HEK293 (cell line): ENCODE measurements around the gene SMNDC1.

Experiments
- CTCF ChIA-PET: fragments of 350-600 bp; formaldehyde crosslinking; extraction: SDS; loops from one replicate; lab custom pipeline; 2021; ENCODE audit warnings: antibody characterized with exemption; lab: Yijun Ruan, JAX
- POLR2A ChIA-PET: fragments of 300-600 bp; formaldehyde crosslinking; extraction: SDS; loops from one replicate; lab custom pipeline; 2020; ENCODE audit warnings: antibody characterized with exemption, inconsistent platforms; lab: Yijun Ruan, JAX
- H3K27ac ChIP-seq: fragments of 200-500 bp; sonication (Bioruptor generic); 2 replicates; pipeline ENCODE4 v1.5.1; 2014; ENCODE audit warnings: low read depth, low read length, control low read depth, inconsistent platforms; ENCODE audit errors: extremely low read depth
- H3K36me3 ChIP-seq, 2 experiments: fragments of 200-500 bp in 1 of 2; sonication (Bioruptor generic) in 1 of 2; 1 replicate in 1 of 2; 2 replicates in 1 of 2; pipeline ENCODE4 v1.5.1; 2014 to 2017; ENCODE audit warnings: inconsistent platforms in 2 of 2, low read length in 2 of 2; ENCODE audit not compliant: control insufficient read depth in 2 of 2, insufficient read depth in 1 of 2
- H3K4me1 ChIP-seq: fragments of 200-500 bp; sonication (Bioruptor generic); 2 replicates; pipeline ENCODE4 v1.5.1; 2014; ENCODE audit warnings: mild to moderate bottlenecking, low read length, inconsistent platforms; ENCODE audit not compliant: control insufficient read depth, insufficient read depth
- H3K4me3 ChIP-seq: 2 replicates; pipeline ENCODE4 v1.5.1; 2011; ENCODE audit warnings: low read depth, mild to moderate bottlenecking, control low read depth, low read length, moderate library complexity
- H3K9me3 ChIP-seq: fragments of 200-500 bp; sonication (Bioruptor generic); 2 replicates; pipeline ENCODE4 v1.5.1; 2014; ENCODE audit warnings: low read depth, low read length, inconsistent platforms; ENCODE audit not compliant: control insufficient read depth, insufficient read depth
- GLIS2 ChIP-seq: fragments of 450-650 bp; formaldehyde crosslinking; IDR thresholded peaks from 2 replicates; pipeline ENCODE4 v1.5.1; 2016; ENCODE audit warnings: missing biosample characterization, missing genetic modification characterization
- KLF9 ChIP-seq: fragments of 450-650 bp; formaldehyde crosslinking; IDR thresholded peaks from 2 replicates; pipeline ENCODE4 v1.5.1; 2016; ENCODE audit warnings: missing biosample characterization, missing genetic modification characterization, low read depth
- SETDB1 ChIP-seq: IDR thresholded peaks from one replicate; pipeline ENCODE4 v1.6.1; 2017; ENCODE audit warnings: mild to moderate bottlenecking, low read length, moderate library complexity, mixed read lengths; ENCODE audit not compliant: insufficient read length
- SP2 ChIP-seq: fragments of 450-650 bp; formaldehyde crosslinking; IDR thresholded peaks from 2 replicates; pipeline ENCODE4 v1.5.1; 2016; ENCODE audit warnings: missing biosample characterization, missing genetic modification characterization
- ZFHX2 ChIP-seq: fragments of 450-650 bp; formaldehyde crosslinking; conservative IDR thresholded peaks from 2 replicates; pipeline ENCODE4 v1.5.1; 2016; ENCODE audit warnings: missing biosample characterization, missing genetic modification characterization
- ZFP3 ChIP-seq: fragments of 450-650 bp; formaldehyde crosslinking; IDR thresholded peaks from 2 replicates; pipeline ENCODE4 v1.5.1; 2016; ENCODE audit warnings: low read depth, missing biosample characterization, missing genetic modification characterization
- ZFP69B ChIP-seq: fragments of 450-650 bp; formaldehyde crosslinking; IDR thresholded peaks from 2 replicates; pipeline ENCODE4 v1.5.1; 2016; ENCODE audit warnings: missing biosample characterization, missing genetic modification characterization
- ZNF211 ChIP-seq: fragments of 450-650 bp; formaldehyde crosslinking; IDR thresholded peaks from 2 replicates; pipeline ENCODE4 v1.5.1; 2016; ENCODE audit warnings: low read depth, missing biosample characterization, missing genetic modification characterization
- ZNF221 ChIP-seq: fragments of 450-650 bp; formaldehyde crosslinking; IDR thresholded peaks from 2 replicates; pipeline ENCODE4 v1.5.1; 2017; ENCODE audit warnings: missing biosample characterization, missing genetic modification characterization, borderline replicate concordance
- ZNF341 ChIP-seq: fragments of 450-650 bp; formaldehyde crosslinking; IDR thresholded peaks from 2 replicates; pipeline ENCODE4; 2016; ENCODE audit warnings: low read depth, missing biosample characterization, missing genetic modification characterization
- ZNF354C ChIP-seq: fragments of 450-650 bp; formaldehyde crosslinking; IDR thresholded peaks from 2 replicates; pipeline ENCODE4 v1.5.1; 2016; ENCODE audit warnings: missing biosample characterization, missing genetic modification characterization, low read depth, borderline replicate concordance
- ZNF404 ChIP-seq: fragments of 450-650 bp; formaldehyde crosslinking; IDR thresholded peaks from 2 replicates; pipeline ENCODE4 v1.5.1; 2017; ENCODE audit warnings: missing biosample characterization, missing genetic modification characterization
- ZNF48 ChIP-seq: fragments of 450-650 bp; formaldehyde crosslinking; IDR thresholded peaks from 2 replicates; pipeline ENCODE4 v1.5.1; 2016; ENCODE audit warnings: missing biosample characterization, missing genetic modification characterization
- ZNF548 ChIP-seq: fragments of 450-650 bp; formaldehyde crosslinking; IDR thresholded peaks from 2 replicates; pipeline ENCODE4 v1.5.1; 2016; ENCODE audit warnings: missing biosample characterization, missing genetic modification characterization
- ZNF660 ChIP-seq: fragments of 450-650 bp; IDR thresholded peaks from 2 replicates; pipeline ENCODE4 v1.5.1; 2018; ENCODE audit warnings: missing biosample characterization, mild to moderate bottlenecking, missing genetic modification characterization
- ZNF670 ChIP-seq: fragments of 450-650 bp; formaldehyde crosslinking; IDR thresholded peaks from 2 replicates; pipeline ENCODE4 v1.5.1; 2016; ENCODE audit warnings: missing biosample characterization, missing genetic modification characterization, low read depth
- ZNF677 ChIP-seq: fragments of 450-650 bp; IDR thresholded peaks from 2 replicates; pipeline ENCODE4 v1.5.0; 2018; ENCODE audit warnings: missing biosample characterization, mild to moderate bottlenecking, missing genetic modification characterization, moderate library complexity
- ZNF76 ChIP-seq: fragments of 450-650 bp; formaldehyde crosslinking; IDR thresholded peaks from 2 replicates; pipeline ENCODE4; 2016; ENCODE audit warnings: low read depth, missing biosample characterization, missing genetic modification characterization, borderline replicate concordance
- TF ChIP-seq, protein P1 (sequence below): fragments of 450-650 bp; formaldehyde crosslinking; IDR thresholded peaks from 2 replicates; pipeline ENCODE4 v1.5.1; 2016; ENCODE audit warnings: missing biosample characterization, missing genetic modification characterization
- TF ChIP-seq, protein P2 (sequence below): fragments of 450-650 bp; IDR thresholded peaks from 2 replicates; pipeline ENCODE4 v1.5.1; 2018; ENCODE audit warnings: missing biosample characterization, missing genetic modification characterization
- TF ChIP-seq, protein P3 (sequence below): fragments of 450-650 bp; formaldehyde crosslinking; IDR thresholded peaks from 2 replicates; pipeline ENCODE4 v1.5.1; 2017; ENCODE audit warnings: missing biosample characterization, missing genetic modification characterization
- TF ChIP-seq, protein P4 (sequence below): fragments of 450-650 bp; formaldehyde crosslinking; IDR thresholded peaks from 2 replicates; pipeline ENCODE4 v1.5.1; 2017; ENCODE audit warnings: missing biosample characterization, missing genetic modification characterization
- TF ChIP-seq, protein P5 (sequence below): fragments of 450-650 bp; formaldehyde crosslinking; IDR thresholded peaks from 2 replicates; pipeline ENCODE4 v1.5.1; 2016; ENCODE audit warnings: missing biosample characterization, missing genetic modification characterization

Gene SMNDC1

DNA sequence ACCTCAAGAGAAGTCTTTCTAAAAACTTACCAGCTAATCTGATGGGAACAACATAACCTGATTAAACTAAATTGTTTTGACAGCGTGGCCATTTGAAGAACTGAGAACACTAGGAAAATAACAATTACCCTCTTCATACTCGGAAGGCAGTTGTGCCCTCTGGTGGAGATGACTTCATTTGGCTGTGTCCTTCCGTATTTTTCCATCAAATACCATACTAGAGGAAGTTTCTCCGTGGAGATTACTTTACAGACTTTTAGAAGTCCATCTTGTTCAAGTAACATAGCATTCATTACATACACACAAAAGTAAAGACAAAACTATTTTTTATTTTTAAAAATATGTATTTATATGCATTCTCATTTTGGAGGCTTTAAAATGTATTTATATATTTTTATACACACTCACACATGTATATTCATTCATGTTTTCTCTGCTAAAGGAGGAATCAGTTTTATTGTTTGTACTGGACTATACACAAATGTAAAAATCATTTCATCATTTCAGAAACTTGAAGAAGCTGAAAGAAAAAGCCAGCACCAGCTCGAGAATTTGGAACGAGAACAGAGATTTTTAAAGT lies 25.2 kb downstream of the SMNDC1 start (continued):
- TF ChIP-seq ZNF660 (tag by site-specific recombination) (peak; percentile 77; the same call in 1 of the 2 replicates), ZFP69B (tag by site-specific recombination) (peak; percentile 71; the same call in 1 of the 2 replicates), ZNF548 (tag by site-specific recombination) (no peak), ZNF76 (tag by site-specific recombination) (no peak), ZNF221 (tag by site-specific recombination) (no peak), SETDB1 (no peak), ZNF670 (tag by site-specific recombination) (no peak)
- TF ChIP-seq, protein P1, sequence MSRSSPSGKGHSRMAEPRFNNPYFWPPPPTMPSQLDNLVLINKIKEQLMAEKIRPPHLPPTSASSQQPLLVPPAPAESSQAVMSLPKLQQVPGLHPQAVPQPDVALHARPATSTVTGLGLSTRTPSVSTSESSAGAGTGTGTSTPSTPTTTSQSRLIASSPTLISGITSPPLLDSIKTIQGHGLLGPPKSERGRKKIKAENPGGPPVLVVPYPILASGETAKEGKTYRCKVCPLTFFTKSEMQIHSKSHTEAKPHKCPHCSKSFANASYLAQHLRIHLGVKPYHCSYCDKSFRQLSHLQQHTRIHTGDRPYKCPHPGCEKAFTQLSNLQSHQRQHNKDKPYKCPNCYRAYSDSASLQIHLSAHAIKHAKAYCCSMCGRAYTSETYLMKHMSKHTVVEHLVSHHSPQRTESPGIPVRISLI (tag by site-specific recombination), result no peak
- TF ChIP-seq, protein P2, sequence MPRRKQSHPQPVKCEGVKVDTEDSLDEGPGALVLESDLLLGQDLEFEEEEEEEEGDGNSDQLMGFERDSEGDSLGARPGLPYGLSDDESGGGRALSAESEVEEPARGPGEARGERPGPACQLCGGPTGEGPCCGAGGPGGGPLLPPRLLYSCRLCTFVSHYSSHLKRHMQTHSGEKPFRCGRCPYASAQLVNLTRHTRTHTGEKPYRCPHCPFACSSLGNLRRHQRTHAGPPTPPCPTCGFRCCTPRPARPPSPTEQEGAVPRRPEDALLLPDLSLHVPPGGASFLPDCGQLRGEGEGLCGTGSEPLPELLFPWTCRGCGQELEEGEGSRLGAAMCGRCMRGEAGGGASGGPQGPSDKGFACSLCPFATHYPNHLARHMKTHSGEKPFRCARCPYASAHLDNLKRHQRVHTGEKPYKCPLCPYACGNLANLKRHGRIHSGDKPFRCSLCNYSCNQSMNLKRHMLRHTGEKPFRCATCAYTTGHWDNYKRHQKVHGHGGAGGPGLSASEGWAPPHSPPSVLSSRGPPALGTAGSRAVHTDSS (tag by site-specific recombination), result 0 out of 2 replicates have a peak, but pooled peaks have one; percentile 12
- TF ChIP-seq, protein P3, sequence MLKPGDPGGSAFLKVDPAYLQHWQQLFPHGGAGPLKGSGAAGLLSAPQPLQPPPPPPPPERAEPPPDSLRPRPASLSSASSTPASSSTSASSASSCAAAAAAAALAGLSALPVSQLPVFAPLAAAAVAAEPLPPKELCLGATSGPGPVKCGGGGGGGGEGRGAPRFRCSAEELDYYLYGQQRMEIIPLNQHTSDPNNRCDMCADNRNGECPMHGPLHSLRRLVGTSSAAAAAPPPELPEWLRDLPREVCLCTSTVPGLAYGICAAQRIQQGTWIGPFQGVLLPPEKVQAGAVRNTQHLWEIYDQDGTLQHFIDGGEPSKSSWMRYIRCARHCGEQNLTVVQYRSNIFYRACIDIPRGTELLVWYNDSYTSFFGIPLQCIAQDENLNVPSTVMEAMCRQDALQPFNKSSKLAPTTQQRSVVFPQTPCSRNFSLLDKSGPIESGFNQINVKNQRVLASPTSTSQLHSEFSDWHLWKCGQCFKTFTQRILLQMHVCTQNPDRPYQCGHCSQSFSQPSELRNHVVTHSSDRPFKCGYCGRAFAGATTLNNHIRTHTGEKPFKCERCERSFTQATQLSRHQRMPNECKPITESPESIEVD, result peak; percentile 55; the same call in 1 of the 2 replicates

DNA sequence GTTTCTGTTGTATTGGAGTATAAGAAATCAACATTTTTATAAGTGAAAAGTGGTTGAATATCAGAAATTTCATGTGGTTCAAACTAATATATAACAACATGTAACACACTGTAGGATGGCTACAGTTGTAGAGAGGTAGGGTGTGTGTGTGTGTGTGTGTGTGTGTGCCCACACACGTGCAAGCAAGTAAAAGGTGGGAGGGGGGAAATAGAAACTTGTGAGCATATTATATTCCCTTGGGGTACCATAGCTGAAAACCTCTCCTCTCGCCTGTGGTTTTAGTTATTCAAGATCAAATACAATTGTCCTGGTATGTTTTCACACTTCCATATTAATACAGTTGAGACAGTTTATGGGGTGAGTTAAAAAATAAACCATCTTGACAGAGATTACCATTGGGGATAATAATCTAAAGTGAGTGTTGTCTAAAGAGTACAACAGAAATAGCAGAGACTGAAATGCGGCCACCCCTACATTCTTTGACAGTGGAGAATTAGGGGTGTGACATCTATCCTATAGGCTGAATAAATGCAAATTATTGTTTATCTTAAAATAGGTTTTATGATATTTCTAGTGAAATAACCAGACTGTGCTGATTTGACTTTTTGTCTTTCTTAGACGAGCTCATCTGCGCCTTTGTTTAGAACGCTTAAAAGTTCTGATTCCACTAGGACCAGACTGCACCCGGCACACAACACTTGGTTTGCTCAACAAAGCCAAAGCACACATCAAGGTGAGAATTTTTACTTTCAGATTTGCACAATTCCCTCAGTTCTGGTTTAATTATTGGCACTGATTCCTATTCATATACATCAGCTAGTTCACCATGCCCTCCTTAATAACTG lies 25.9 kb downstream of the SMNDC1 start:
- ChIA-PET CTCF (interaction anchor here (0.6 to 7.6 kb wide), 31 partner anchors 9 to 403 kb away, joined by 3 to 119 read pairs (median 4); partner anchors contain the start of gene MXI1), POLR2A (no interaction called here)
- peaks cover 8 to 12% of the 10 kb centered on the region in 2 experiments for H3K36me3 ChIP-seq
- H3K9me3 ChIP-seq, result no peaks in the 10 kb centered on the region
- peaks cover 18% of the 10 kb centered on the region for H3K4me1 ChIP-seq
- no peak overlapping the region for H3K4me3 ChIP-seq
- TF ChIP-seq GLIS2 (tag by site-specific recombination), result no peak
- TF ChIP-seq ZNF677 (tag by site-specific recombination), result no peak
- TF ChIP-seq KLF9 (tag by site-specific recombination), result no peak
- no peak for TF ChIP-seq ZNF341 (tag by site-specific recombination)
- TF ChIP-seq, protein P4, sequence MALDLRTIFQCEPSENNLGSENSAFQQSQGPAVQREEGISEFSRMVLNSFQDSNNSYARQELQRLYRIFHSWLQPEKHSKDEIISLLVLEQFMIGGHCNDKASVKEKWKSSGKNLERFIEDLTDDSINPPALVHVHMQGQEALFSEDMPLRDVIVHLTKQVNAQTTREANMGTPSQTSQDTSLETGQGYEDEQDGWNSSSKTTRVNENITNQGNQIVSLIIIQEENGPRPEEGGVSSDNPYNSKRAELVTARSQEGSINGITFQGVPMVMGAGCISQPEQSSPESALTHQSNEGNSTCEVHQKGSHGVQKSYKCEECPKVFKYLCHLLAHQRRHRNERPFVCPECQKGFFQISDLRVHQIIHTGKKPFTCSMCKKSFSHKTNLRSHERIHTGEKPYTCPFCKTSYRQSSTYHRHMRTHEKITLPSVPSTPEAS (tag by site-specific recombination), result peak; percentile 50
- TF ChIP-seq, protein P5, sequence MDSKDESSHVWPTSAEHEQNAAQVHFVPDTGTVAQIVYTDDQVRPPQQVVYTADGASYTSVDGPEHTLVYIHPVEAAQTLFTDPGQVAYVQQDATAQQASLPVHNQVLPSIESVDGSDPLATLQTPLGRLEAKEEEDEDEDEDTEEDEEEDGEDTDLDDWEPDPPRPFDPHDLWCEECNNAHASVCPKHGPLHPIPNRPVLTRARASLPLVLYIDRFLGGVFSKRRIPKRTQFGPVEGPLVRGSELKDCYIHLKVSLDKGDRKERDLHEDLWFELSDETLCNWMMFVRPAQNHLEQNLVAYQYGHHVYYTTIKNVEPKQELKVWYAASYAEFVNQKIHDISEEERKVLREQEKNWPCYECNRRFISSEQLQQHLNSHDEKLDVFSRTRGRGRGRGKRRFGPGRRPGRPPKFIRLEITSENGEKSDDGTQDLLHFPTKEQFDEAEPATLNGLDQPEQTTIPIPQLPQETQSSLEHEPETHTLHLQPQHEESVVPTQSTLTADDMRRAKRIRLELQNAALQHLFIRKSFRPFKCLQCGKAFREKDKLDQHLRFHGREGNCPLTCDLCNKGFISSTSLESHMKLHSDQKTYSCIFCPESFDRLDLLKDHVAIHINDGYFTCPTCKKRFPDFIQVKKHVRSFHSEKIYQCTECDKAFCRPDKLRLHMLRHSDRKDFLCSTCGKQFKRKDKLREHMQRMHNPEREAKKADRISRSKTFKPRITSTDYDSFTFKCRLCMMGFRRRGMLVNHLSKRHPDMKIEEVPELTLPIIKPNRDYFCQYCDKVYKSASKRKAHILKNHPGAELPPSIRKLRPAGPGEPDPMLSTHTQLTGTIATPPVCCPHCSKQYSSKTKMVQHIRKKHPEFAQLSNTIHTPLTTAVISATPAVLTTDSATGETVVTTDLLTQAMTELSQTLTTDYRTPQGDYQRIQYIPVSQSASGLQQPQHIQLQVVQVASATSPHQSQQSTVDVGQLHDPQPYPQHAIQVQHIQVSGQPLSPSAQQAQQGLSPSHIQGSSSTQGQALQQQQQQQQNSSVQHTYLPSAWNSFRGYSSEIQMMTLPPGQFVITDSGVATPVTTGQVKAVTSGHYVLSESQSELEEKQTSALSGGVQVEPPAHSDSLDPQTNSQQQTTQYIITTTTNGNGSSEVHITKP (tag by site-specific recombination), result peak; percentile 74
- TF ChIP-seq ZNF670 (tag by site-specific recombination), result no peak
- TF ChIP-seq, protein P1 (tag by site-specific recombination), result no peak
- no peak for TF ChIP-seq SP2 (tag by site-specific recombination)
- TF ChIP-seq ZNF211 (tag by site-specific recombination), result no peak
- TF ChIP-seq ZFHX2 (tag by site-specific recombination), result peak; percentile 47
- TF ChIP-seq ZNF48 (tag by site-specific recombination), result no peak
- TF ChIP-seq ZNF354C (tag by site-specific recombination), result no peak
- TF ChIP-seq ZNF404 (tag by site-specific recombination), result no peak
- TF ChIP-seq ZFP3 (tag by site-specific recombination), result no peak
- TF ChIP-seq, all 188 proteins: peak for 3
- H3K27ac ChIP-seq, result no peak overlapping the region
